ENCODE measurements around the gene FLNB. TPM values are rescaled to one million over a fixed set of nuclear protein-coding genes. Genes with fewer than 3 reads are reported as not detected.
A peak's percentile ranks its signal among the peaks of the same experiment; 100 is the strongest.

FLNB gene
- total RNA-seq, 2 donors from 2014 or later, result 104 to 121 TPM

DNA sequence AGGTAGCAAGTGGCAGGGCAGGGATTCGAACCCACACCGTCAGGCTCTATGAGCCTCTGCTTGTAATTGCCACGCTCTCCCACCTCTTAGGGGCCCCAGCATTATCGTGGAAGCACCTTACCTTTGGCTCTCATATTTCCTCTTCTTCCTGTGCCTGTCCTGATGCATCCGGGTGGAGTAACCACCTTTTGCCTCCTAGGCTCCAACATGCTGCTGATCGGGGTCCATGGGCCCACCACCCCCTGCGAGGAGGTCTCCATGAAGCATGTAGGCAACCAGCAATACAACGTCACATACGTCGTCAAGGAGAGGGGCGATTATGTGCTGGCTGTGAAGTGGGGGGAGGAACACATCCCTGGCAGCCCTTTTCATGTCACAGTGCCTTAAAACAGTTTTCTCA is 162.2 kb downstream of the FLNB start:
- H3K9me3 ChIP-seq, result no peaks in the 10 kb centered on the region
- H3K36me3 ChIP-seq (replicated peaks in 1 of 2; ENCODE audit: insufficient read depth in 1 of 2, low read depth in 2 of 2), result peaks cover 0 to 9% of the 10 kb centered on the region in 2 donors
- DNase-seq (no peak), ATAC-seq (no peak)
- 79 to 84% methylated on average over 11 of the region's 11 CpGs for WGBS, 2 donors
- H3K4me3 ChIP-seq, result no peak overlapping the region
- intact Hi-C loops (cut with DNase I), result no loop called here
- TF ChIP-seq POLR2A (IDR thresholded peaks at IDR 0.05), result no peak
- H3K4me1 ChIP-seq, result peaks cover 55% of the 10 kb centered on the region
- no peaks in the 10 kb centered on the region for H3K27me3 ChIP-seq
- no peak overlapping the region for H3K27ac ChIP-seq

DNA sequence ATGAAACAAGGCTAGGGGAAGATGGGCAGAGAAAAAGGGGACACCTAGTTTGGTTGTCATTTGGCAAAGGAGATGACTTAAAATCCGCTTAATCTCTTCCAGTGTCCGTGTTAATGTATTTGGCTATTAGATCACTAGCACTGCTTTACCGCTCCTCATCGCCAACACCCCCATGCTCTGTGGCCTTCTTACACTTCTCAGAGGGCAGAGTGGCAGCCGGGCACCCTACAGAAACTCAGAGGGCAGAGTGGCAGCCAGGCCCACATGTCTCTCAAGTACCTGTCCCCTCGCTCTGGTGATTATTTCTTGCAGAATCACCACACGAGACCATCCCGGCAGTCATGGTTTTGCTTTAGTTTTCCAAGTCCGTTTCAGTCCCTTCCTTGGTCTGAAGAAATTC is 162.9 kb downstream of the FLNB start:
- WGBS, 2 donors, result 93 to 94% methylated on average over 9 of the region's 9 CpGs
- Histone ChIP-seq H3K36me3 (replicated peaks in 1 of 2; ENCODE audit: insufficient read depth in 1 of 2, low read depth in 2 of 2) (peaks cover 0 to 9% of the 10 kb centered on the region in 2 donors), H3K27me3 (no peaks in the 10 kb centered on the region), H3K27ac (no peak overlapping the region), H3K4me1 (peaks cover 55% of the 10 kb centered on the region), H3K4me3 (no peak overlapping the region), H3K9me3 (no peaks in the 10 kb centered on the region)
- ATAC-seq (no peak), DNase-seq (no peak)
- intact Hi-C loops (cut with DNase I), result no loop called here
- TF ChIP-seq, protein P1, sequence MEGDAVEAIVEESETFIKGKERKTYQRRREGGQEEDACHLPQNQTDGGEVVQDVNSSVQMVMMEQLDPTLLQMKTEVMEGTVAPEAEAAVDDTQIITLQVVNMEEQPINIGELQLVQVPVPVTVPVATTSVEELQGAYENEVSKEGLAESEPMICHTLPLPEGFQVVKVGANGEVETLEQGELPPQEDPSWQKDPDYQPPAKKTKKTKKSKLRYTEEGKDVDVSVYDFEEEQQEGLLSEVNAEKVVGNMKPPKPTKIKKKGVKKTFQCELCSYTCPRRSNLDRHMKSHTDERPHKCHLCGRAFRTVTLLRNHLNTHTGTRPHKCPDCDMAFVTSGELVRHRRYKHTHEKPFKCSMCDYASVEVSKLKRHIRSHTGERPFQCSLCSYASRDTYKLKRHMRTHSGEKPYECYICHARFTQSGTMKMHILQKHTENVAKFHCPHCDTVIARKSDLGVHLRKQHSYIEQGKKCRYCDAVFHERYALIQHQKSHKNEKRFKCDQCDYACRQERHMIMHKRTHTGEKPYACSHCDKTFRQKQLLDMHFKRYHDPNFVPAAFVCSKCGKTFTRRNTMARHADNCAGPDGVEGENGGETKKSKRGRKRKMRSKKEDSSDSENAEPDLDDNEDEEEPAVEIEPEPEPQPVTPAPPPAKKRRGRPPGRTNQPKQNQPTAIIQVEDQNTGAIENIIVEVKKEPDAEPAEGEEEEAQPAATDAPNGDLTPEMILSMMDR (IDR thresholded peaks at IDR 0.05), result no peak
- no peak for TF ChIP-seq POLR2A (IDR thresholded peaks at IDR 0.05)

DNA sequence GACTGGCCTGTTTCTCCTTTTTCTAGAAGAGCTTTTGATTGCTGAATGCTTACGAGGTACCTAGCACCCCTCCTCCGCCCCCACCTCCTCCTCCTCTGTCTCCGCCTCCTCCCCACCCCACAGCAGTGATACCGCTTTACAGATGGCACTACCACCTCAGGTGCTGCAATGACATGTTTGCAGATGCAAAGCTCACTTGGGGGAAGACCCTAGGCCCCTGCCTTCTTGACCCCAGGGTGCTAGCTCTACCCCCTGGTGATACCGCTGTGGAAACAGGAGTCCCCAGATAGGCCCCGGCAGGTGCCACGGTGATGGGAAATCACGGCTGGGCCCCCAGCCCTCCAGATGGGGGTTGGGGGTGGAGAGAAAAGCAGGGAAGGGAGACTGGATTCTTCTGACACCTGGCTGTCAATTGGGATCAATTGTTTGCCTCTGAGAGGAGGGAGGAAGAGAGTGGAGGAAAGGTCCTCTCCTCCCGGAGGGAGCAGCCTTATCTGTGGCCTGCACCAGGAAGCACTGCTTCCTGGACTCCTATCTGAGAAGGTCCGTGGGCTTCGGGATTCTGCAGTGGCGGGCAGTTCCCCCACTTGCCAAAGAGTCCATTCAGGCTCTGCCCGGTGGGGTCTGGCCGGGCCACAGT is 164.9 kb downstream of the FLNB start:
- no peak overlapping the region for H3K4me3 ChIP-seq
- H3K27me3 ChIP-seq, result no peaks in the 10 kb centered on the region
- DNase-seq (no peak), ATAC-seq (no peak)
- H3K9me3 ChIP-seq, result no peaks in the 10 kb centered on the region
- peaks cover 0 to 9% of the 10 kb centered on the region in 2 donors for H3K36me3 ChIP-seq (replicated peaks in 1 of 2; ENCODE audit: insufficient read depth in 1 of 2, low read depth in 2 of 2)
- H3K27ac ChIP-seq, result peak overlapping the region; percentile 69 to 83 (median 80)
- intact Hi-C loops (cut with DNase I), result no loop called here
- WGBS, 2 donors, result 65 to 67% methylated on average over 9 to 13 of the region's 14 CpGs
- TF ChIP-seq, protein P1 (IDR thresholded peaks at IDR 0.05), result no peak
- peaks cover 55% of the 10 kb centered on the region for H3K4me1 ChIP-seq

DNA sequence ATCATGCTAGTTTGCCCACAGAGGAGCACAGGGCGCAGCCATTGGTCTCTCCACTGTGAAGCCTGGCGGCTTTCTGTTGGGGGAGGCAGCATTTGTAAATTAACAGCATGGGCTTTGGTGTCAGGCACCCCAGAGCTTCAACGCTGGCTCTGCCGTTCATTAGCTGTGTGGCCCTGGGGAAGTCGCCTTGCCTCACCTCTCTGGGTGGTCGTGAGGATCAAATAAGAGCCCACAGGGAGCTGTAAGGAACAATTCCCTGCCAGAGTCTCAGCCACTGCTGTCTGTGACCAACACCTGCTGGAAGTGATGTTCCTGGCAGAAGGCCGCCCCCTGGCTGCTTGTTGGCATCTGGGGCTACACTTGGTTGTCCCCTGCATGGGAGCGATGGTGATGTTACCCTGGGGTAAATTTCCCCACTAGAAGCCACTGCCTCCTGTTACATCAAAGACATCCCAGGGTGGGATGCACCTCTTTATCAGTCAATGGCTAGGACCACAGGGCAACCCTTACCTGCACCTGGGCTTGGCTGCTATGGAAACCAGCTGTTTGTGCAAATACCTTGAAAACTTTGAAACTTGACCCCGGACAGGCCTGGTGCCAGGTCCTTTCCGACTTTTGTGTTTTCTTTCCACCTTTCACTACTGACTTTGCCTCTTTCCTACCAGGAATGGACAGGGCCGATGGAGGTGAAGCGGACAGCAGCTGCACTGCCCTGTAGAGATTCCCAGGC is 165.6 kb downstream of the FLNB start:
- WGBS, 2 donors, result 33 to 50% methylated on average over 6 to 12 of the region's 12 CpGs
- intact Hi-C loops (cut with DNase I), result no loop called here
- TF ChIP-seq, protein P1 (IDR thresholded peaks at IDR 0.05), result peak; percentile 20 to 69 (median 55)
- no peak for TF ChIP-seq POLR2A (IDR thresholded peaks at IDR 0.05)
- peak; percentile 87 to 91 (median 88) for DNase-seq
- Histone ChIP-seq H3K4me3 (no peak overlapping the region), H3K27ac (peak overlapping the region; percentile 69 to 83 (median 80)), H3K27me3 (no peaks in the 10 kb centered on the region), H3K4me1 (peaks cover 59% of the 10 kb centered on the region), H3K9me3 (no peaks in the 10 kb centered on the region), H3K36me3 (replicated peaks in 1 of 2; ENCODE audit: insufficient read depth in 1 of 2, low read depth in 2 of 2) (peaks cover 0 to 9% of the 10 kb centered on the region in 2 donors)
- ATAC-seq, result peak; percentile 63

DNA sequence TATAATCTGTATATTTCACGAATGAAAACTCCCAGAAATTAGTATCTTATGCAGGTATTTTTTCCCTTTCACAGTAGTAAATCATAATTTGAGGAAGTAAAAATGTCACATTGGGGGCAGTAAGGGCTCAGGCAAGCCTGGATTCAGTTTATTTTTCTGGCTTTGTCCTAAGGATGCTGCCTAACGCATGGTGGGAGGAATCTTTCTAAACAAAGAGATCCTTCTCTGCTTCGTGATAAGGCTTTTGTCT is 166.9 kb downstream of the FLNB start:
- H3K27ac ChIP-seq, result peak overlapping the region; percentile 69 to 83 (median 80)
- TF ChIP-seq, protein P1 (IDR thresholded peaks at IDR 0.05), result no peak
- no peak for TF ChIP-seq POLR2A (IDR thresholded peaks at IDR 0.05)
- no peak for DNase-seq
- H3K9me3 ChIP-seq, result no peaks in the 10 kb centered on the region
- no peak overlapping the region for H3K4me3 ChIP-seq
- intact Hi-C loops (cut with DNase I), result no loop called here
- peaks cover 59% of the 10 kb centered on the region for H3K4me1 ChIP-seq
- H3K27me3 ChIP-seq, result no peaks in the 10 kb centered on the region
- H3K36me3 ChIP-seq (replicated peaks in 1 of 2; ENCODE audit: insufficient read depth in 1 of 2, low read depth in 2 of 2), result peaks cover 0 to 4% of the 10 kb centered on the region in 2 donors
- 1 to 10% methylated on average over 3 of the region's 3 CpGs for WGBS, 2 donors
- ATAC-seq, result no peak
